OCI-LY7 (cell line): ENCODE data around the gene PDZD7. TPM values are rescaled to one million over a fixed set of nuclear protein-coding genes. Genes with fewer than 3 reads are reported as not detected.

Source experiments
- BruUV-seq: library from RNA; stranded (reverse); fragments of 400-500 nt; replicated peaks from 2 replicates; lab custom pipeline; 2021; lab: Mats Ljungman, UMichigan
- CTCF ChIA-PET: fragments of 300-600 bp; sonication (Branson Sonifier 250); formaldehyde crosslinking; loops from one replicate; lab custom pipeline; 2022; ENCODE audit warnings: antibody characterized with exemption; ENCODE audit not compliant: unreplicated experiment; lab: Charles Lee
- POLR2A ChIA-PET: fragments of 300-600 bp; sonication (Branson Sonifier 250); formaldehyde crosslinking; loops from one replicate; lab custom pipeline; 2022; ENCODE audit warnings: antibody characterized with exemption; lab: Charles Lee
- DNase-seq: peaks from one replicate; pipeline ENCODE4 v3.0.0-alpha.2; 2015; ENCODE audit warnings: low spot score
- H2AFZ ChIP-seq: fragments of 200-600 bp; sonication (generic), shearing (Covaris generic); 2 replicates; pipeline ENCODE4 v1.6.1; 2014; ENCODE audit warnings: mild to moderate bottlenecking, antibody characterized with exemption, low read length, moderate library complexity
- H3K27ac ChIP-seq: fragments of 200-600 bp; sonication (generic); 2 replicates; pipeline ENCODE4 v1.5.1; 2014; ENCODE audit warnings: mixed run types, low read depth, mild to moderate bottlenecking, moderate library complexity, low read length, inconsistent platforms; ENCODE audit not compliant: poor library complexity, severe bottlenecking
- H3K36me3 ChIP-seq: fragments of 200-600 bp; sonication (generic); 2 replicates; pipeline ENCODE4 v1.6.1; 2014; ENCODE audit warnings: mild to moderate bottlenecking, antibody characterized with exemption, low read length, moderate library complexity, mixed read lengths; ENCODE audit not compliant: insufficient read depth
- H3K4me1 ChIP-seq: fragments of 200-600 bp; sonication (generic); 2 replicates; pipeline ENCODE4 v1.5.1; 2014; ENCODE audit warnings: mild to moderate bottlenecking, low read length; ENCODE audit not compliant: insufficient read depth, poor library complexity, severe bottlenecking
- H3K4me2 ChIP-seq: fragments of 200-600 bp; sonication (generic); 2 replicates; pipeline ENCODE4 v1.6.1; 2014; ENCODE audit warnings: mild to moderate bottlenecking, low read length
- H3K4me3 ChIP-seq: fragments of 200-600 bp; sonication (generic); 2 replicates; pipeline ENCODE4 v1.5.1; 2014; ENCODE audit warnings: mild to moderate bottlenecking, low read depth, low read length; ENCODE audit not compliant: poor library complexity, severe bottlenecking
- H3K79me2 ChIP-seq: fragments of 200-600 bp; sonication (generic); 2 replicates; pipeline ENCODE4 v1.6.1; 2016; ENCODE audit warnings: low read depth, mild to moderate bottlenecking, low read length, moderate library complexity, mixed read lengths; ENCODE audit not compliant: insufficient read depth
- H3K9me2 ChIP-seq: fragments of 200-600 bp; sonication (generic); 2 replicates; pipeline ENCODE4 v1.6.1; 2016; ENCODE audit warnings: mild to moderate bottlenecking, low read length, mixed read lengths; ENCODE audit not compliant: insufficient read depth
- H3K9me3 ChIP-seq: fragments of 200-600 bp; sonication (generic); 2 replicates; pipeline ENCODE4 v1.6.1; 2014; ENCODE audit warnings: mild to moderate bottlenecking, mixed run types, low read length, mixed read lengths
- H4K20me1 ChIP-seq: fragments of 200-600 bp; sonication (generic); 2 replicates; pipeline ENCODE4 v1.6.1; 2014; ENCODE audit warnings: mild to moderate bottlenecking, antibody characterized with exemption, low read length, moderate library complexity, mixed read lengths; ENCODE audit not compliant: insufficient read depth
- EZH2phosphoT487 ChIP-seq: fragments of 200-600 bp; sonication (generic); IDR thresholded peaks from 2 replicates; pipeline ENCODE4 v1.6.1; 2018; ENCODE audit warnings: low read depth, borderline replicate concordance, mild to moderate bottlenecking, mixed run types, antibody characterized with exemption, low read length, moderate library complexity, mixed read lengths
- intact Hi-C: fragments of 100-400 bp; cut with micrococcal nuclease; formaldehyde crosslinking; loops from one replicate; pipeline ENCODE4 v1.10.0; 2022; ENCODE audit not compliant: unreplicated experiment
- total RNA-seq, 2 experiments: library from RNA; depleted of rRNA in 1 of 2; stranded (reverse); fragments of >200 nt in 1 of 2; shearing (Covaris generic) in 1 of 2; gene quantifications; 2 replicates each; pipeline ENCODE4 v1.2.3, GENCODE V29; 2014 to 2022
- TF ChIP-seq, protein P1 (sequence below): fragments of 200-600 bp; sonication (generic); conservative IDR thresholded peaks from 2 replicates; pipeline ENCODE4 v1.5.1; 2014; ENCODE audit warnings: mild to moderate bottlenecking, antibody characterized with exemption, low read length, moderate library complexity, mixed read lengths

PDZD7 gene
- total RNA-seq, 2 experiments from 2014 or later, result 1.6 to 2.1 TPM

DNA sequence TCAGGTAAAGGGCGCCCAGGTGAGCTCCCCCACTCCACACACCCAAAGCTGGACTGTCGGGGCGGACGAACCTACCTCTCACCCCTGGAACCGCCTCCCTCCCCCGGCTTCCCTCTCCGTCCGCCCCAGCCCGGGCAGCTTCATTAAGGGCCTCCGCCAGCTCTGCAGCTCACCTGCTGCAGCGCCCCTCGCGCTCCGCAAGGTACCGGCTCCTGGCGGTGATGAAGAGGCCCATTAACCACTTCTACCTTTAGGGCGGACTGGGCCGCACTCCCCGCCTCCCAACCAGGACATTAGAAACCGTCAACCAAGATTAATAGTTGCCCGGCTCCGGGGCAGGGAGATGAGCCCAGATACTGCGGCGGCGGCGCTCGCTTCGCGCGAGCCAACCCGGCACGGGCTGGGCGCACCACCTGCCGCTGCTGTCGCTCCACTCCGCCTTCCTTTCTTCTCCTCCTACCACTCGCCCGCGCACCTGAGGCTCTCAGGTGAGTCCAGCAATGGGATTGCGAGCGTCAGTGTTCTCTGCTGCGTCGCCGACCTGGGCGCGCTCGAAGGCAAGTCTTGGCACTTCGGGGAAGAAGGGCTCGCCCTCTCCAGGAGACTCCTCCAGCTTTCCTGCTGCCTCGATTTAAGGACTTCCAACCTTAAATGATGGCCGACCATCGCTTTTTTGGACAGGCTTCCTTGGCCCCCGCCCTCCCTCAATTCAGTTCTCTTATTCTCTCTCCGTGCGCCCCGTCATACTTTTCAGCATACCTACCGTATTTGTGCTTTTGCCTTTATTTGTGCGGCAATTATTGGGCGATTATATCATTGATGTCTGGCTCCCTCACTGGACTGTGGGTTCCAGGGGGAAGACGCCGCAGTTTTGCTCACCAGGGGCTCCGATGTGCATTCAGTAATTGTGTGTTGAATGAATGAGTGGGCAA, 17.3 kb upstream of the PDZD7 start:
- ChIA-PET POLR2A (no interaction called here), CTCF (no interaction called here)
- H3K79me2 ChIP-seq, result 0 out of 2 replicates have a peak, but pooled peaks cover 3% of the 10 kb centered on the region
- no TSS peak for BruUV-seq
- H3K4me1 ChIP-seq, result peaks cover 39% of the 10 kb centered on the region
- H2AFZ ChIP-seq, result no peak overlapping the region
- H3K36me3 ChIP-seq, result no peaks in the 10 kb centered on the region
- no peak for TF ChIP-seq EZH2phosphoT487
- TF ChIP-seq, protein P1, sequence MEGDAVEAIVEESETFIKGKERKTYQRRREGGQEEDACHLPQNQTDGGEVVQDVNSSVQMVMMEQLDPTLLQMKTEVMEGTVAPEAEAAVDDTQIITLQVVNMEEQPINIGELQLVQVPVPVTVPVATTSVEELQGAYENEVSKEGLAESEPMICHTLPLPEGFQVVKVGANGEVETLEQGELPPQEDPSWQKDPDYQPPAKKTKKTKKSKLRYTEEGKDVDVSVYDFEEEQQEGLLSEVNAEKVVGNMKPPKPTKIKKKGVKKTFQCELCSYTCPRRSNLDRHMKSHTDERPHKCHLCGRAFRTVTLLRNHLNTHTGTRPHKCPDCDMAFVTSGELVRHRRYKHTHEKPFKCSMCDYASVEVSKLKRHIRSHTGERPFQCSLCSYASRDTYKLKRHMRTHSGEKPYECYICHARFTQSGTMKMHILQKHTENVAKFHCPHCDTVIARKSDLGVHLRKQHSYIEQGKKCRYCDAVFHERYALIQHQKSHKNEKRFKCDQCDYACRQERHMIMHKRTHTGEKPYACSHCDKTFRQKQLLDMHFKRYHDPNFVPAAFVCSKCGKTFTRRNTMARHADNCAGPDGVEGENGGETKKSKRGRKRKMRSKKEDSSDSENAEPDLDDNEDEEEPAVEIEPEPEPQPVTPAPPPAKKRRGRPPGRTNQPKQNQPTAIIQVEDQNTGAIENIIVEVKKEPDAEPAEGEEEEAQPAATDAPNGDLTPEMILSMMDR, result no peak
- H3K27ac ChIP-seq, result no peak overlapping the region
- no peak for DNase-seq
- no peak overlapping the region for H3K4me2 ChIP-seq
- H3K4me3 ChIP-seq, result no peak overlapping the region
- H3K9me2 ChIP-seq, result no peaks in the 10 kb centered on the region
- 0 out of 2 replicates have a peak, but pooled peaks cover under 1% of the 10 kb centered on the region for H4K20me1 ChIP-seq
- intact Hi-C loops, result no loop called here
- no peaks in the 10 kb centered on the region for H3K9me3 ChIP-seq

DNA sequence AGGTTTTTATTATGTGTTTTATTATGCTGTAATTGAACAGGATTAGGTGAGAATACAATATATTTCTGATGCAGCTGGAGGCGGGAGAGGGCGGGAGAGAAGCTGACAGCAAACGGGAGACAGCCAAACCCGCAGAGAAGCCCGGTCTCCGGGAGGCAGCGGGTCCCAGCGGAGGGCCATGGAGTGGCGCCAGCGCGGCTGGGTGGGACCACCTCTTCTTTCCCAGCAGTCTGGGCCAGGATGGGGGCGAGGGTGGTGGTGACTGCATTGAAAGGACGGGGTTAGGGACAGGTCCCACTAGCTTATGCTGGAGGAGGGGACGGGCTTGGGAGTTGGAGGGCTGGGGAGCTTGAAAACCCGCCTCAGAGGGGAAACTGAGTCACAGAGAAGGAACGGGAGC, 16.3 kb upstream of the PDZD7 start:
- no peak overlapping the region for H3K4me2 ChIP-seq

More for the DNA sequence above, 16.3 kb upstream of the PDZD7 start:
- ChIA-PET CTCF (no interaction called here), POLR2A (no interaction called here)
- Histone ChIP-seq H3K4me3 (no peak overlapping the region), H3K9me2 (no peaks in the 10 kb centered on the region), H3K27ac (no peak overlapping the region), H3K9me3 (no peaks in the 10 kb centered on the region), H4K20me1 (no peaks in the 10 kb centered on the region), H3K4me1 (peaks cover 41% of the 10 kb centered on the region), H2AFZ (no peak overlapping the region), H3K79me2 (no peaks in the 10 kb centered on the region), H3K36me3 (no peaks in the 10 kb centered on the region)
- no TSS peak for BruUV-seq
- DNase-seq, result no peak
- no peak for TF ChIP-seq EZH2phosphoT487
- TF ChIP-seq, protein P1, result no peak
- intact Hi-C loops, result no loop called here
